GM12875 (cell line): Measurements from ENCODE around the gene NGB.
A peak's percentile ranks its signal among the peaks of the same experiment; 100 is the strongest.
"Not testable (repeated sequence)": the region's sequence is repeated elsewhere in the genome, so short reads cannot be mapped to it uniquely, and the experiment has no call there.

Experiments
- H3K4me3 ChIP-seq: one replicate; pipeline ENCODE4 v1.5.1; 2011; ENCODE audit warnings: low read depth, low read length, control low read depth
- TF ChIP-seq, protein P1 (sequence below): IDR thresholded peaks from 2 replicates; pipeline ENCODE4 v1.5.1; 2011; ENCODE audit warnings: low read depth, mild to moderate bottlenecking, control low read depth, inconsistent platforms, low read length, moderate library complexity, borderline replicate concordance; ENCODE audit not compliant: insufficient read depth

The NGB gene, protein sequence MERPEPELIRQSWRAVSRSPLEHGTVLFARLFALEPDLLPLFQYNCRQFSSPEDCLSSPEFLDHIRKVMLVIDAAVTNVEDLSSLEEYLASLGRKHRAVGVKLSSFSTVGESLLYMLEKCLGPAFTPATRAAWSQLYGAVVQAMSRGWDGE

DNA sequence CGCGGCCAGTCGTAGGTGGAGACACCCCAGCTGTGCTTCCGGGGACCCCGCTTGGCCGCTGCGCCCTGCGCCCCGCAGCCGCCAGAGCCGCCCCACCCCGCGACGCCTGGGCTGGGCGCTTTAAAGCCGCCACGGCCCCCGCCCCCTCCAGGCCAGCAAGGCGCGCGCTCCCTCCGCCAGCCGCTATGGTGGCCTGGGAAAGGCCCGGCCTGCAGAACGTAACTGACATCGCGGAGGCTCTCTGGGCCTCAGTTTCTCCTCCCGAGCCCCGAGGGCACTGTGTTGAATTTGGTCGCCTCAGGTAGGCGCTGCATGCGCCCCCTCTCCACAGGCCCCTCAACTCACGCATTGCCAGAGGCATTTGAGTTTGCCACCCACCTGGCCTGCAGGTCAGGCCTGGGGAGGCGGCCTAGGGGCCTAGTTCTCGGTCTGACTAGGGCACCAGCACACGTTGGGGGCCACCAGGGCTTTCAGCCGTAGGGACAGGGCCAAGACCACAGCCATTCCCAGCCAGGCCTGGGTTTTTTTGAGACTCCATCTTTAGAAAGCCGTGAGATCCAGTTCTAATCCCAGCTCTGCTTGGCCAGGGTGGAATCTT, at the start of gene NGB:
NGB (minus strand) TSS at position 94 of the 598 bp plus-strand sequence. CDS start 269 bp downstream, outside the sequence.
- no peak within 1 kb of the TSS for H3K4me3 ChIP-seq
- TF ChIP-seq, protein P1, sequence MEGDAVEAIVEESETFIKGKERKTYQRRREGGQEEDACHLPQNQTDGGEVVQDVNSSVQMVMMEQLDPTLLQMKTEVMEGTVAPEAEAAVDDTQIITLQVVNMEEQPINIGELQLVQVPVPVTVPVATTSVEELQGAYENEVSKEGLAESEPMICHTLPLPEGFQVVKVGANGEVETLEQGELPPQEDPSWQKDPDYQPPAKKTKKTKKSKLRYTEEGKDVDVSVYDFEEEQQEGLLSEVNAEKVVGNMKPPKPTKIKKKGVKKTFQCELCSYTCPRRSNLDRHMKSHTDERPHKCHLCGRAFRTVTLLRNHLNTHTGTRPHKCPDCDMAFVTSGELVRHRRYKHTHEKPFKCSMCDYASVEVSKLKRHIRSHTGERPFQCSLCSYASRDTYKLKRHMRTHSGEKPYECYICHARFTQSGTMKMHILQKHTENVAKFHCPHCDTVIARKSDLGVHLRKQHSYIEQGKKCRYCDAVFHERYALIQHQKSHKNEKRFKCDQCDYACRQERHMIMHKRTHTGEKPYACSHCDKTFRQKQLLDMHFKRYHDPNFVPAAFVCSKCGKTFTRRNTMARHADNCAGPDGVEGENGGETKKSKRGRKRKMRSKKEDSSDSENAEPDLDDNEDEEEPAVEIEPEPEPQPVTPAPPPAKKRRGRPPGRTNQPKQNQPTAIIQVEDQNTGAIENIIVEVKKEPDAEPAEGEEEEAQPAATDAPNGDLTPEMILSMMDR: no peak

DNA sequence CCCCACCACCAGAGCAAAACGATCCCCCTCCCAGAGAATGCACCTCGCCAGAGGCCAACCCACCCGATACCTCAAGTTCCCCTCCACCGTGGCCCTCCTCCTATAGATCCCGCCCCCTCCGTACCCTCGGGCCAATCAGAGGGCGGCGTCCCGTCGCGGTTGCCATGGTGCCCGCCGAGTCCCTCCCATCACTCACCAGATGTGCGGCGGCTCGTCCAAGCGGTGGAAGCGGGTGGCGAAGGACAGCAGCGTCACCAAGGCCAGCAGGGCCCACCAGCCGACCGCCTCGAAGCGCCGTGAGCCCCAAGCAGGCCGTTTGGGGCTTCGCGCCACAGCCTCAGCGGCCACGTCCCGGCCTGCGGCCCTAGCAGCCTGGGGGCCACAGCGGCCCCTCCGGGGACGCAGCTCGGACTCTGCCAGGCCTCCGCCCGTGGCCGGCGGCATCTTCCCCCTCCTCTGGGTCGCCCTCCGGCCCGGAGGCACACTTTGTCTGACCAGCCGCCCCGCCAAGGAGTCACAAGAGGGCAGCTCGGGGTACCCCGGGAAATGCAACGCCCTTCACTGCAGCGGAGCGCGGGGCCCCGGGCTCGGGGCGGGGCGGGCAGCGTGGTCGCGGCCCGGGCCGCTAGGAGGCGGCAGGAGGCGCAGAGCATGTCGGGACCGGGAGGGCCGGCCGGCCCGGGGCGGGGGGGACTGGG, 49.4 kb upstream of the NGB start, which contains the start of gene POMT2:
POMT2 (minus strand) TSS at position 646 of the 698 bp plus-strand sequence; CDS start at position 444, 202 bp downstream.
- peak within 1 kb of the TSS; percentile 93 for H3K4me3 ChIP-seq
- TF ChIP-seq, protein P1: peak; percentile 54

DNA sequence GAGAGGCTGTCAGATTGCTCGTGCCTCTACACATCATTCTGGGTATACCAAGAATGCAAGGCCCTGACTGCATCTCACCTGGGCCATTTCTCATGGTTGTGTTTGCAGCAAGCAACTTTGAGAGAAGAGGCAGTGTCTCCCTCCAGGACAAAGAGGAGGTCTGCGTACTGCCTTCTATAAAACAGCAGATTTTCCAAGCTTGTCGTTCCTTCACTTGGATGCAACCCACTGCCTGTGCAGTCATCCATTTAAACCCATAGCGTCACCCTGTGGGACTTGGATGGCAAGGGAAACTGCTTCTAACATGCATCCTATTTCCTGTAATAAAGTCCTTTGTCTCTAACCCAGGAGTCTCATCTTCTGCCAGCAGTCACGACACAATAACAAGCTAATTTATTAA, 48.4 kb upstream of the NGB start:
- no peak overlapping the region for H3K4me3 ChIP-seq
- TF ChIP-seq, protein P1: no peak

DNA sequence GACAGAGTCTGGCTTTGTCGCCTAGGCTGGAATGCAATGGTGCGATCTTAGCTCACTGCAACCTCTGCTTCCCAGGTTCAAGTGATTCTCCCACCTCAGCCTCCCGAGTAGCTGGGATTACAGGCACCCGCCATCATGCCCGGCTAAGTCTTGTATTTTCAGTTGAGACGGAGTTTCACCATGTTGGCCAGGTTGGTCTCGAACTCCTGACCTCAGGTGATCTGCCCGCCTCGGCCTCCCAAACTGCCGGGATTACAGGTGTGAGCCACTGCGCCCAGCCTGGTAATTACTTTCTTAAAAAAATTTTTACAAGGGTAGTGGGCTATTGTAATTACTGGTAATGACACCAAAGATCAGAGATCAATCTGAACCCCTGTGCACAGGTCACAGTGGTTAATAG, 47.8 kb upstream of the NGB start:
- not testable (repeated sequence) for H3K4me3 ChIP-seq

DNA sequence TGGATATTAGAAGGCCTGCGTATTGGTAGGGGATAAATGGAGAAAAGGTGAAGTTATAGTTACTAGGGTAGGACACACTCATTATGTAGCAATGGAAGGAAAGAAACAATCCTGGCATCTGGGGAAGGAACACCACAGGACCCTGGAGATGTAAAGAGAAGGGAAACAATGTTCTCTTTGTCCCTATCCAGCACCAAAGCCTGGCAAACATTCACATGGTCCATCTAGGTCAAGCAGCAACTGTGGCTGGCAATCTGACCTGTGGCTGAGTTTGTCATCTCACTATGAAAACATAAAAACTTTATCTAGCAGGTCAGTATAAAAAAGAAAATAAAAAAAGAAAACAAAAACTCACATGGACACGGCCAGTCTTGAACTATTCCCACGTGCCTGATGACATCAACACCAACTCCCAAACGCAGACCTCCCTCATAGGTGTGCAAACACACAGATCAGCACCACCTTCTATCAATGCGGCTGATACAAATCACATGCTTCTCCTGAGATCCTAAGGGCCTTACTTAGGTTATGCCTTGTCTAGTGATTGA, 47.1 kb upstream of the NGB start:
- TF ChIP-seq, protein P1: no peak
- H3K4me3 ChIP-seq: no peak overlapping the region

DNA sequence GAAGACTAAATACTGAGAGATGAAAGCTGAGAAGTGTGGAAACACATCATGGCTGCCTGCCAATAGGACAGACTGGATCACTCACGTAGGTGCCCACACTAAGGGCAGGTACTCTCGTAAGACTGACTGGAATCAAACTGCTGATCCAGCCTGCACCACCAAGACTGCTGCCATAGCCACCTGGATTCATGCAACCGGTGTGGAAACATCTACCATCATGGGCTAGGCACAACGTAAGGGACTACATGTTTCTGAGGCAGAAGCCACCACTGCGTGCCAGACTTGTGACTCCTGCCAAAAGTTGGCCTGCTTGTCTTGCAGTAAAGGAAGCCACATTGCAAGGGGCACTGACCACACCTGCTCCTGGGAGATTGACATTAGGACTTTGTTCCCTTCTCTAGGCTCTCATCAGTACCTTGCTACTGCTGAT, 45.9 kb upstream of the NGB start:
- TF ChIP-seq, protein P1: no peak
- no peak overlapping the region for H3K4me3 ChIP-seq

DNA sequence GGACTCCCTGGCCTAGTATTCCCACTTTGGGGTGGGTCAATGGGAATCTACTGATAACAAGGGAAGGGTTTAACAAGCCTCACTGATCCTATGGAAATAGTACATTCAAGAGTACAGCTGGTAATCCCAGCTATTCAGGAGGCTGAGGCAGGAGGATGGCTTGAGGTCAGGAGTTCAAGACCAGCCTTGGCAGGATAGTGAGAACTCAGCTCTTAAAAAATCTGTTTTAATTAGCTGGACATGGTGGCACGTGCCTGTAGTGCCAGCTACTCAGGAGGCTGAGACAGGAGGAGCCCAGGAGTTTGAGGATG, 45.1 kb upstream of the NGB start:
- TF ChIP-seq, protein P1: no peak
- H3K4me3 ChIP-seq: no peak overlapping the region
